Upper lobe of right lung (tissue), 1 donor: ENCODE data around the gene XPO5. TPM values are rescaled to one million over a fixed set of nuclear protein-coding genes. Genes with fewer than 3 reads are reported as not detected.
A peak's percentile ranks its signal among the peaks of the same experiment; 100 is the strongest.

ENCODE experiments used
- ATAC-seq: fragments of 200-7000 bp; cut with Tn5 transposase; one replicate; pipeline ENCODE4 v1.9.1; 2020; ENCODE audit warnings: mild to moderate bottlenecking, moderate library complexity
- DNase-seq: peaks from one replicate; pipeline ENCODE4 v3.0.0-alpha.2; 2020
- H3K27ac ChIP-seq: fragments of 200-600 bp; one replicate; pipeline ENCODE4 v1.8.0; 2022
- H3K27me3 ChIP-seq: fragments of 200-600 bp; one replicate; pipeline ENCODE4 v1.8.0; 2022; ENCODE audit warnings: mild to moderate bottlenecking
- H3K36me3 ChIP-seq: fragments of 200-600 bp; one replicate; pipeline ENCODE4 v1.8.0; 2022
- H3K4me1 ChIP-seq: fragments of 200-600 bp; one replicate; pipeline ENCODE4 v1.8.0; 2022
- H3K4me3 ChIP-seq: fragments of 200-600 bp; one replicate; pipeline ENCODE4 v1.8.0; 2022; ENCODE audit warnings: mild to moderate bottlenecking
- H3K9me3 ChIP-seq: fragments of 200-600 bp; one replicate; pipeline ENCODE4 v1.8.0; 2022
- intact Hi-C: fragments of 100-400 bp; cut with DNase I; formaldehyde crosslinking; loops from one replicate; pipeline ENCODE4 v1.11.0; 2022
- total RNA-seq: library from RNA; stranded (reverse); fragmentation: NEBNext Ultra II Directional; extraction: Animal tissue kit (Norgen Biotek cat#: 25700); gene quantifications from one replicate; pipeline ENCODE4 v1.2.1, GENCODE V29; 2021
- TF ChIP-seq, protein P1 (sequence below): fragments of 200-600 bp; IDR thresholded peaks from one replicate; pipeline ENCODE4 v1.8.0; 2022; ENCODE audit warnings: antibody characterized with exemption
- donor health status: DM: no; HTN: yes; CAD: no; lungs with severe emphysema.

The XPO5 gene
- total RNA-seq, 1 donor from 2014 or later, result 36.9 TPM

- no peaks in the 10 kb centered on the region for H3K27me3 ChIP-seq
- H3K36me3 ChIP-seq, result peaks cover 76% of the 10 kb centered on the region
- ATAC-seq, result no peak
- no peaks in the 10 kb centered on the region for H3K9me3 ChIP-seq
- no peaks in the 10 kb centered on the region for H3K4me1 ChIP-seq
- no peak overlapping the region for H3K4me3 ChIP-seq
- intact Hi-C loops, result no loop called here
- no peak for DNase-seq
- TF ChIP-seq, protein P1, sequence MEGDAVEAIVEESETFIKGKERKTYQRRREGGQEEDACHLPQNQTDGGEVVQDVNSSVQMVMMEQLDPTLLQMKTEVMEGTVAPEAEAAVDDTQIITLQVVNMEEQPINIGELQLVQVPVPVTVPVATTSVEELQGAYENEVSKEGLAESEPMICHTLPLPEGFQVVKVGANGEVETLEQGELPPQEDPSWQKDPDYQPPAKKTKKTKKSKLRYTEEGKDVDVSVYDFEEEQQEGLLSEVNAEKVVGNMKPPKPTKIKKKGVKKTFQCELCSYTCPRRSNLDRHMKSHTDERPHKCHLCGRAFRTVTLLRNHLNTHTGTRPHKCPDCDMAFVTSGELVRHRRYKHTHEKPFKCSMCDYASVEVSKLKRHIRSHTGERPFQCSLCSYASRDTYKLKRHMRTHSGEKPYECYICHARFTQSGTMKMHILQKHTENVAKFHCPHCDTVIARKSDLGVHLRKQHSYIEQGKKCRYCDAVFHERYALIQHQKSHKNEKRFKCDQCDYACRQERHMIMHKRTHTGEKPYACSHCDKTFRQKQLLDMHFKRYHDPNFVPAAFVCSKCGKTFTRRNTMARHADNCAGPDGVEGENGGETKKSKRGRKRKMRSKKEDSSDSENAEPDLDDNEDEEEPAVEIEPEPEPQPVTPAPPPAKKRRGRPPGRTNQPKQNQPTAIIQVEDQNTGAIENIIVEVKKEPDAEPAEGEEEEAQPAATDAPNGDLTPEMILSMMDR, result no peak
- no peak overlapping the region for H3K27ac ChIP-seq
Measured at GRCh38 chr6:43610431-43610830, 34.6 kb upstream of the XPO5 start.

- Histone ChIP-seq H3K9me3 (no peaks in the 10 kb centered on the region), H3K36me3 (peaks cover 76% of the 10 kb centered on the region), H3K4me1 (no peaks in the 10 kb centered on the region), H3K27me3 (no peaks in the 10 kb centered on the region), H3K27ac (no peak overlapping the region), H3K4me3 (no peak overlapping the region)
- intact Hi-C loops, result no loop called here
- TF ChIP-seq, protein P1, result no peak
- ATAC-seq (no peak), DNase-seq (no peak)
Measured at GRCh38 chr6:43609402-43609801, 33.6 kb upstream of the XPO5 start.

GRCh38 chr6:43608807-43609206 lies 33.0 kb upstream of the XPO5 start:
- Histone ChIP-seq H3K9me3 (no peaks in the 10 kb centered on the region), H3K36me3 (peaks cover 76% of the 10 kb centered on the region), H3K4me1 (no peaks in the 10 kb centered on the region), H3K27me3 (no peaks in the 10 kb centered on the region), H3K27ac (no peak overlapping the region), H3K4me3 (no peak overlapping the region)
- intact Hi-C loops, result no loop called here
- ATAC-seq (peak; percentile 63), DNase-seq (no peak)
- TF ChIP-seq, protein P1, result no peak

DNA sequence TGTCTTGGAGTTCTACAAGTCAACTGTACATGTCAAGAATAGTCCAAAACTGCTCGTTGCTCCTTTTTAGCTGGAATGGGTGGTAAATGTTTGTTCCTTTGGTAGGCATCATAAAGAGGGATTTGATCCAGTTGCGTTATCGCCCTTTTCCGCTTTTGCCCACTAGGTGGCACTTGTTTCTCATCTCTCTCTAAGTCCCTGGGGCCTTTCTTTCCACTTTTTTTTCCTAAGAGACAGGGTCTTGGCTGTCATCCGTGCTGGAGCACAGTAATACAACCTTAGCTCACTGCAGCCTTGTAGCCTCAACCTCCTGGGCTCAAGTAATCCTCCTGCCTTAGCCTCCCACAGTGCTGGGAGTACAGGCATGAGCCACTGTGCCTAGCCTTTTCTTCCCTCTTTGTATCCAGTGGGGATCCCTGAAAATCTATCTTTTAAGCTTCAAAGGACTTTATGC lies 32.5 kb upstream of the XPO5 start:
- DNase-seq, result no peak
- intact Hi-C loops, result no loop called here
- peak; percentile 83 for ATAC-seq

DNA sequence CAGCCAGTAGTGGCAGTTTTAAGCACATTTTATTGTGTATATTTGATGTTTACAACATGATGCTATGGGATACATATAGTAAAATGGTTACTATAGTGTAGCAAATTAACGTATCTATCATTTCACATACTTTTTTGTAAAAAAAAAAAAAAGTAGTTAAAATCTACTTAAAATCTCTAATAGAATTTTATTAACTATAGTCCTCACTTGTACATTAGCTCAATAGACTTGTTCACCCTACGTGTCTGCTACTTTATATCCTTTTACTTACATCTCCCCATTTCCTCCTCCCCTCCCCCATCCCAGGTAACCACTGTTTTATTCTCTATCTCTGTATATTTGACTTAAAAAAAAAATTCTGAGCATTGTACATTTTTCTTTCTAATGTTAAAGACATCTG lies 30.2 kb upstream of the XPO5 start:
- Histone ChIP-seq H3K9me3 (no peaks in the 10 kb centered on the region), H3K36me3 (peaks cover 76% of the 10 kb centered on the region), H3K27ac (no peak overlapping the region), H3K27me3 (no peaks in the 10 kb centered on the region), H3K4me1 (no peaks in the 10 kb centered on the region), H3K4me3 (no peak overlapping the region)
- DNase-seq (no peak), ATAC-seq (no peak)
- TF ChIP-seq, protein P1, result no peak
- intact Hi-C loops, result no loop called here

More for the DNA sequence above, 32.5 kb upstream of the XPO5 start:
- Histone ChIP-seq H3K9me3 (no peaks in the 10 kb centered on the region), H3K27me3 (no peaks in the 10 kb centered on the region), H3K4me3 (no peak overlapping the region), H3K36me3 (peaks cover 76% of the 10 kb centered on the region), H3K27ac (no peak overlapping the region), H3K4me1 (no peaks in the 10 kb centered on the region)
- TF ChIP-seq, protein P1, result peak; percentile 84

DNA sequence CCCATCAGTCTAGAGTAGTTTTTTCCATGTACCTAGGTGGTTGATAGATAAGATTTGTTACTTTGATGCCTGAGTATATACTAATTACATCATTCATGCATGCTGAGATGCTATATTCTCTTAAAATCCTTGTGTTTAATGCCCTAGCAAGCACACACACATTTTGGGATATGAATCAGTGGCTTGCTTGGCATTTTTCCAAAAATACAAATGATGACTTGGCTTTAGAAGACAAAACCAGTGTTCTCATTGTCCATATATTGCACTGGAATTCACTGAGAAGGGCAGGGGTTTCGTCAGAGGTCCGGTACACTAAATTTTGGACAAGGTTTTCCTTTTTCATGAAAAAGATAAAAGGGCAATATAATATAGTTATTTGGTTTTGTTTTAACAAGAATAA lies 28.3 kb upstream of the XPO5 start:
- Histone ChIP-seq H3K9me3 (no peaks in the 10 kb centered on the region), H3K36me3 (peaks cover 73% of the 10 kb centered on the region), H3K4me3 (no peak overlapping the region), H3K4me1 (no peaks in the 10 kb centered on the region), H3K27ac (no peak overlapping the region), H3K27me3 (no peaks in the 10 kb centered on the region)
- intact Hi-C loops, result no loop called here
- DNase-seq (no peak), ATAC-seq (no peak)
- TF ChIP-seq, protein P1, result no peak
